AG09319 (cell line): ENCODE results near the gene DAP.

Experiments
- DNase-seq: peaks from one replicate; pipeline ENCODE4 v3.0.0-alpha.2; 2010; ENCODE audit warnings: low read depth; ENCODE audit errors: extremely low read depth
- TF ChIP-seq, protein P1 (sequence below): IDR thresholded peaks from 2 replicates; pipeline ENCODE4 v1.5.1; 2011; ENCODE audit warnings: low read depth, mild to moderate bottlenecking, inconsistent platforms, low read length, moderate library complexity

Gene DAP

DNA sequence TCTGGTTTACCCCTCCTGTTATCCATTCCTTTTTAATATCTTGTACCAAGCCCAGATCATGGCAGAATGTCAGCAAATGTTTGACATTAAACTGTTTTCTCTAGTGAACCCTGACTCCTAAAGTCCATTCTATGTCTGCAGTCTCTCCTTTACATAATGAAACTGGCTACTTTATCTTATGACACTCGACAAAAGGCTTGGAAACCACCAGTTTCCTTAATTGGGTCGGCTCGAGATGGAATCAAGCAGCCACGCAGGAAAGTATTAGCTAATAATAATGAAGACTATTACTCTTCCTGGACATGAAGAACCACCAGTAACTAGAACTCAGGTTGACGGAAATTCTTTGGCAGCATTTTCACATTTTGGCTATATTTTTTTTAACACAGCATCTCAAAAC, 17.5 kb downstream of the DAP start:
- TF ChIP-seq, protein P1, sequence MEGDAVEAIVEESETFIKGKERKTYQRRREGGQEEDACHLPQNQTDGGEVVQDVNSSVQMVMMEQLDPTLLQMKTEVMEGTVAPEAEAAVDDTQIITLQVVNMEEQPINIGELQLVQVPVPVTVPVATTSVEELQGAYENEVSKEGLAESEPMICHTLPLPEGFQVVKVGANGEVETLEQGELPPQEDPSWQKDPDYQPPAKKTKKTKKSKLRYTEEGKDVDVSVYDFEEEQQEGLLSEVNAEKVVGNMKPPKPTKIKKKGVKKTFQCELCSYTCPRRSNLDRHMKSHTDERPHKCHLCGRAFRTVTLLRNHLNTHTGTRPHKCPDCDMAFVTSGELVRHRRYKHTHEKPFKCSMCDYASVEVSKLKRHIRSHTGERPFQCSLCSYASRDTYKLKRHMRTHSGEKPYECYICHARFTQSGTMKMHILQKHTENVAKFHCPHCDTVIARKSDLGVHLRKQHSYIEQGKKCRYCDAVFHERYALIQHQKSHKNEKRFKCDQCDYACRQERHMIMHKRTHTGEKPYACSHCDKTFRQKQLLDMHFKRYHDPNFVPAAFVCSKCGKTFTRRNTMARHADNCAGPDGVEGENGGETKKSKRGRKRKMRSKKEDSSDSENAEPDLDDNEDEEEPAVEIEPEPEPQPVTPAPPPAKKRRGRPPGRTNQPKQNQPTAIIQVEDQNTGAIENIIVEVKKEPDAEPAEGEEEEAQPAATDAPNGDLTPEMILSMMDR = no peak
- DNase-seq = no peak

DNA sequence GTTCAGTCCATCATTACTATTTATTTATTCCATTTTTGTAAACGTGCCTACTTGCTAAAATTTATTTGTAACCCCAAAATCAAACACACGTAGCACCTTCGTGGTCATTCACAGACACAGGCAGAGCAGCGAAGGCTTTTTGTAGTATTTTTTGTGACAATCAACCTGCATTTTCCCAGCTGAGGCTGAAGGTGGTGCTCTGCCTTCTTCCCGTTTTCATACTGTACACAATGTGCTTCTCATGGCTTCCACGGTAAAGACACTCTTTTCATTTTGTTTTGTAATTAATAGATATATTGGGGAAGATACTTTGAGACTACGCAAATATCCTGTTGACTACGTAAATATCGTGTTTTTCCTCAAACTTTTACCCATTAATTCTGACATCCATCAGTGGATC, 19.4 kb downstream of the DAP start:
- TF ChIP-seq, protein P1 = no peak; the same call in 1 of the 2 replicates
- DNase-seq = no peak

DNA sequence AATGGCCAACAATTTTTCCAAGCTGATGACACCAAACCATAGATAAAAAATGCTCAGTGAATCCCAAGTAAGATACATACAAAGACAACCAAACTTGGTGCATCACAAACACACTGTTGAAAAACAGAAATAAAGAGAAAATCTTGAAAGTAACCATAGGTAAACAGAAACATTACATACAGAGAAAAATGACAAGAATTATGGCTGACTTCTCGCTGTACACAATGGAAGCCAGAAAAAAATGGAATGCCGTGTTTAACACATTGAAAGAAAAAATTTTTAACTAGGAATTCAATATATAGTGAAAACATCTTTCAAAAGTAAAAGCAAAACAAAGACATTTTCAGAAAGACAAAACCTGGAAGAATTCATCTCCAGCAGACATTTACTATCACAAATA, 20.6 kb downstream of the DAP start:
- no peak for DNase-seq
- TF ChIP-seq, protein P1 = no peak

DNA sequence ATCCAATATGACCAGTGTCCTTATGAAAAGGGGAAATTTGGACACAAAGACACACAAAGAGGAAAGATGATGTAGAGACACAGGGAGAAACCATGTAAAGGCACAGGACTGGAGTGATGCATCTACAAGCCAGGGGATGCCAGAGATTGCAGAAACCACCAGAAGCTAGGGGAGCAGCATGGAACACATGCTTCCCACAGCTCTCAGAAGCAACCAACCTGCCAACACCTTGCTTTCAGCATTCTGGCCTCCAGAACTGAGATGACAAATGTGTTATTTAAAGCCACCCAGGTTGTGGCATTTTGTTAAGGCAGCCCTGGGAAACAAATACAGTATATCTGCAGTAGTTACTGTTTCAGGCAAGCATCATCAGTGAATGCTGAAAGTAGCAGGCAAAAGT, 23.2 kb downstream of the DAP start:
- TF ChIP-seq, protein P1 = no peak; the same call in 1 of the 2 replicates
- DNase-seq = no peak

DNA sequence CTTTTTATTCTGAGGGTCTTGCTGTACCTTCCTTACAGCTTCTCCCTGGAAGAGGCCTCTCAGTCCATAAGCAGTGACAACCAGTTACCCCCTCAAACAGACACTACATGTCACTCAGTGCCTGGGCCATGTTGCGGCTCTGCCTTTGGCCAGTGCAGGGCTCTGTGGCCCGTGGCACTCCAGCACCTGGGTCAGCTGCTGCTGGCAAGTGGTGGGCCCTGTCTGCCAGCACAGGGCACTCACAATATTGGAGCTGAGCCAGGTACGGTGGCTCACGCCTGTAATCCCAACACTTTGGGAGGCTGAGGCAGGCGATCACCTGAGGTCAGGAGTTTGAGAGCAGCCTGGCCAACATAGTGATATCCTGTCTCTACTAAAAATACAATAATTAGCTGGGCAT, 24.2 kb downstream of the DAP start:
- TF ChIP-seq, protein P1 = no peak

DNA sequence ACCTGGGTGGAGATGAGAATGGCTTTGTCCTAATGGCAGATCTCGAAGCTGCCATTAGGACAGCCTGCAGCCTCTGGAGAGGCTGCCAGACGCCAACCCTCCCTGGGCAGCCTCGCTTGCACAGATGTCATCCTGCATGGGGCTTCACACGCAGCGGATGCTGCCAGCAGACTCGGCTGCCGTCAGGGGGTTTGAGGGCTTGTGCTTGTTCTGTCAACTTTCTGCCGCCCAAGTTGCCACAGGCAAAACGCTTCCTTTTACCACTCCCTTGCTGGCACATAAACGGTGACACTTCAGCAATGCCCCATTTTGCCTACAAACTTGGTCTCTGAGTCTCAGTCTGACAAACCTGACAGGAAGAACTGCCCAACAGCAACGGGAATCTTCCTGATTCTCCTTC, 24.7 kb downstream of the DAP start:
- TF ChIP-seq, protein P1 = no peak
- DNase-seq = no peak

More for the DNA sequence above, 24.2 kb downstream of the DAP start:
- DNase-seq = no peak

DNA sequence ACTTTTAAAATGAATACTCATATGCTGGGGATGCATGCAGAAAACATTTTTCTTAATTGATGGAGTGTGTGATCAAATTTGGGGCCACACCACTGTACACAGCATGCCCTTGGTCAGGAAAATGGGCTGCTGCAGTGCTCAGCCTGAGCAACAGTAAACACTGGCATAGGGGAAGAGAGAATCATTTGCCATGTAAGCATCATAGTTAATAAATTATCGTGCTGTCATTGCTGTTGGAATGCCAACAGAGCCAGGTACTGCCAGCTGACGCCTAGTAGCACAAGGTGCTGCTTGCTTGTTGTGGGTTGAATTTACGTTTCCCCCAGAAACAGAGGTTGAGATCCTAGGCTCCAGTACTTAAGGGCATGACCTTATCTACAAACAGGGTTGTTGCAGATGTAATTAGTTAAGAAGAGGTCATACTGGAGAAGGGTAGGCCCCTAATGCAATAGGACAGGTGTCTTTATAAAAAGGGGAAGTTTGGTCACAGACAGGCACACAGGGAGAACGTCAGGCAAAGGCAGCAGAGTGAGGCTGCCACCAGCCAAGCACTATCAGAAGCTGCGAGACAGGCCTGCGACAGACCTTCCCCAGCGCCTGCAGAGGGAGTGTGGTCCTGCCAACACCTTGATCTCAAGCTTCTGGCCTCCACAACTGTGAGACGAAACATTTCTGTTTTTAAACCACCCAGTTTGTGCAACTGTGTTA, 25.3 kb downstream of the DAP start:
- DNase-seq = no peak
- TF ChIP-seq, protein P1 = no peak
